ENCODE results near the gene INKA2.

DNA sequence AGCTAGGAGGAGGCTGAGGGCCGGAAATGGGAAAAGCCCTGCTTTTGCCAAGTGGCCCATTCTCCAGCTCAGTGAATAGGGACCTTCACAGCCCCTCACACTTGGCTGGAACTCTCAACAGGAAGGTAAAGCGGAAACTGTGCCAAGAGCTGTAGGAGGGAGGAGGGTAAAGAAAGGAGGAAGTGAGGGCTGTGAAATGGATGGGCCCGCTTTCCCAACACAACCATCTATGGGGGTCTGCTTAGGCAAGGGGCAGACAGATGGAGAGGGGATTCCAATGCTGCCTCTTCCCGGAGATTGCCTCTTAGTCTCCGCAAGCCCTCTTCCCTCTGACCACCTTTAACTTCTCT, 5.2 kb downstream of the INKA2 start:
- no peak for TF ChIP-seq POLR2A (IDR thresholded peaks at IDR 0.05; ENCODE audit: low read length)
- TF ChIP-seq GATA1 (IDR thresholded peaks at IDR 0.05; ENCODE audit: low read depth, low read length) = no peak

Data from erythroblast (primary cell).